ENCODE results near the gene RPL23.

The RPL23 gene

DNA sequence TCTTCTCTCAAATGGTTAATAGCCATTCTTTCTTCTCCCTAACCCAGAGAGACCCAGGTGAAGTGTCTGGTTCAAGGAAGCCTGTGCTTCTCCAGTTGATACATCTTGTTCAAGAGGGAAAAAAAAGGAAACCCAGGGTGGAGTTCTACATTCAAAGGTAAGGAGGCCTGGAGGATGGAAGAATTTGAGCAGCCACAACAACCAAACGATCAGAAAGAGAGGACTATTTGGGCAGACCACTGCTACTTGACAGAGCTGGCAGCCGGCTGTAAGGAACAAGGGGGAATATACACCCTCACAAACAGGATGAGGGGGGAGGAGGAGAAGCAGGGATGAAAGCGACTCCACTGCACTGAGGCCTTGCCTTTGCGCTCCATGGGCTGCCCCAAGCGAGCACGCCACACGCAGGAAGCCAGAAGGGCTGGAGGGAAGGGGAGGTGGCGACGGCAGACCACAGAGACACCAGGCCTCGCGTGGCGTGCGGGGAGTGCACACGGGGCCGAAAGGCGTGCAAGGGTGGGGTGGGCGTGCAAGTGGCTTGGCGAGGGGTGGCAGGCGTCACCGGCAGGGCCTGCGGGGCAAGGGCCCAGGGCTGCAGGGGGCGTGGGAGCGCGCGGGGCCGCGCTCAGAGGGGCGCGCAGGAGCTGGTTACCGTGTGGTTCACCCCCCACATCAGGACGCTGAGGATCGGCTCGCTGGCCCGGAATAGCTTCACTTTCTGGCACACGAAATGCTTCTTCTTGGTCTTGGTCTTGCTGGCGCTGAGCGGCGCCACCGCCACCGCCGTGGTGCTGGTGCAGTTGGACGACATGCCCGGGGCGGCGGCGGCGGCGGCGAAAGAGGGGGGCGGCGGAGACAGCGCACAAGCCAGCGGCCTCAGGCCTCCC lies 54.7 kb downstream of the RPL23 start:
- peak overlapping the region; percentile 100 for H3K27ac ChIP-seq
- peak overlapping the region; percentile 51 for H3K4me3 ChIP-seq (ENCODE audit: low read depth, low read length)
- H3K27me3 ChIP-seq (ENCODE audit: insufficient read depth, low read depth, severe bottlenecking) = no peaks in the 10 kb centered on the region
- TF ChIP-seq, protein P1, sequence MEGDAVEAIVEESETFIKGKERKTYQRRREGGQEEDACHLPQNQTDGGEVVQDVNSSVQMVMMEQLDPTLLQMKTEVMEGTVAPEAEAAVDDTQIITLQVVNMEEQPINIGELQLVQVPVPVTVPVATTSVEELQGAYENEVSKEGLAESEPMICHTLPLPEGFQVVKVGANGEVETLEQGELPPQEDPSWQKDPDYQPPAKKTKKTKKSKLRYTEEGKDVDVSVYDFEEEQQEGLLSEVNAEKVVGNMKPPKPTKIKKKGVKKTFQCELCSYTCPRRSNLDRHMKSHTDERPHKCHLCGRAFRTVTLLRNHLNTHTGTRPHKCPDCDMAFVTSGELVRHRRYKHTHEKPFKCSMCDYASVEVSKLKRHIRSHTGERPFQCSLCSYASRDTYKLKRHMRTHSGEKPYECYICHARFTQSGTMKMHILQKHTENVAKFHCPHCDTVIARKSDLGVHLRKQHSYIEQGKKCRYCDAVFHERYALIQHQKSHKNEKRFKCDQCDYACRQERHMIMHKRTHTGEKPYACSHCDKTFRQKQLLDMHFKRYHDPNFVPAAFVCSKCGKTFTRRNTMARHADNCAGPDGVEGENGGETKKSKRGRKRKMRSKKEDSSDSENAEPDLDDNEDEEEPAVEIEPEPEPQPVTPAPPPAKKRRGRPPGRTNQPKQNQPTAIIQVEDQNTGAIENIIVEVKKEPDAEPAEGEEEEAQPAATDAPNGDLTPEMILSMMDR (IDR thresholded peaks at IDR 0.05; ENCODE audit: low read depth, low read length) = peak; percentile 31
- H3K36me3 ChIP-seq = peaks cover 47% of the 10 kb centered on the region
- DNase-seq = no peak
- H3K9me3 ChIP-seq (ENCODE audit: severe bottlenecking) = no peaks in the 10 kb centered on the region
